OCI-LY3 (cell line): ENCODE data around the gene IGFBPL1.
A peak's percentile ranks its signal among the peaks of the same experiment; 100 is the strongest.

Experiments
- H2AFZ ChIP-seq: fragments of 200-600, 300-600 bp; shearing (Covaris generic); 2 replicates; pipeline ENCODE4 v1.6.0; 2014; ENCODE audit warnings: antibody characterized with exemption, low read depth, low read length
- H3K27ac ChIP-seq: fragments of 200-600, 300-600 bp; sonication (generic); 2 replicates; pipeline ENCODE4 v1.5.1; 2014; ENCODE audit warnings: mild to moderate bottlenecking, low read length, moderate library complexity, mixed read lengths
- H3K27me3 ChIP-seq: fragments of 200-600, 300-600 bp; sonication (generic); 2 replicates; pipeline ENCODE4 v1.6.1; 2014; ENCODE audit warnings: low read depth, low read length, mixed read lengths
- H3K36me3 ChIP-seq: fragments of 200-600, 300-600 bp; sonication (generic); replicated peaks from 2 replicates; pipeline ENCODE3; 2014; ENCODE audit warnings: low read depth, low read length, mixed read lengths
- H3K4me1 ChIP-seq: fragments of 300-600, 200-600 bp; sonication (generic); 2 replicates; pipeline ENCODE4 v1.6.1; 2014; ENCODE audit warnings: low read length, mixed read lengths
- H3K4me2 ChIP-seq: fragments of 200-600, 300-600 bp; sonication (generic); 2 replicates; pipeline ENCODE4 v1.6.1; 2014; ENCODE audit warnings: low read length, mixed read lengths
- H3K4me3 ChIP-seq: fragments of 300-600, 200-600 bp; sonication (generic); 2 replicates; pipeline ENCODE4 v1.5.1; 2014; ENCODE audit warnings: antibody characterized with exemption, mild to moderate bottlenecking, low read length, moderate library complexity
- H3K79me2 ChIP-seq: fragments of 300-600, 200-600 bp; shearing (Covaris generic); 2 replicates; pipeline ENCODE4 v1.6.1; 2014; ENCODE audit warnings: mild to moderate bottlenecking, low read length, mixed read lengths
- H3K9ac ChIP-seq: fragments of 300-600, 200-600 bp; shearing (Covaris generic); 2 replicates; pipeline ENCODE4 v1.6.0; 2014; ENCODE audit warnings: mild to moderate bottlenecking, low read length, moderate library complexity
- H3K9me3 ChIP-seq: fragments of 200-600, 300-600 bp; shearing (Covaris generic); 2 replicates; pipeline ENCODE4 v1.6.1; 2014; ENCODE audit warnings: low read length, mixed read lengths; ENCODE audit not compliant: insufficient read depth
- H4K20me1 ChIP-seq: fragments of 200-600, 300-600 bp; sonication (generic); 2 replicates; pipeline ENCODE4 v1.6.1; 2016; ENCODE audit warnings: low read length, mixed read lengths; ENCODE audit not compliant: insufficient read depth
- CTCF ChIP-seq: fragments of 200-600, 300-600 bp; sonication (generic); IDR thresholded peaks from 2 replicates; pipeline ENCODE4 v1.5.1; 2014; ENCODE audit warnings: antibody characterized with exemption, low read length, low read depth
- EZH2phosphoT487 ChIP-seq: fragments of 200-600 bp; shearing (Covaris generic); IDR thresholded peaks from 2 replicates; pipeline ENCODE4 v1.6.1; 2018; ENCODE audit warnings: antibody characterized with exemption, mixed run types, low read depth

IGFBPL1 gene

GRCh38 chr9:38395653-38396370, 28.4 kb downstream of the IGFBPL1 start:
- TF ChIP-seq EZH2phosphoT487: no peak
- TF ChIP-seq CTCF: no peak
- H3K36me3 ChIP-seq: peaks cover 29% of the 10 kb centered on the region
- H3K27me3 ChIP-seq: no peaks in the 10 kb centered on the region
- no peaks in the 10 kb centered on the region for H4K20me1 ChIP-seq
- no peak overlapping the region for H3K27ac ChIP-seq
- no peak overlapping the region for H3K4me3 ChIP-seq
- H3K79me2 ChIP-seq: peaks cover 28% of the 10 kb centered on the region
- H3K4me1 ChIP-seq: peaks cover 10% of the 10 kb centered on the region
- H3K4me2 ChIP-seq: no peak overlapping the region
- no peak overlapping the region for H2AFZ ChIP-seq
- no peak overlapping the region for H3K9ac ChIP-seq
- H3K9me3 ChIP-seq: no peaks in the 10 kb centered on the region

GRCh38 chr9:38394416-38394815, 29.8 kb downstream of the IGFBPL1 start:
- Histone ChIP-seq H3K79me2 (peaks cover 28% of the 10 kb centered on the region), H2AFZ (no peak overlapping the region), H3K27ac (no peak overlapping the region), H3K4me1 (peaks cover 10% of the 10 kb centered on the region), H3K36me3 (peaks cover 29% of the 10 kb centered on the region), H3K27me3 (no peaks in the 10 kb centered on the region), H4K20me1 (no peaks in the 10 kb centered on the region), H3K9me3 (no peaks in the 10 kb centered on the region), H3K4me2 (no peak overlapping the region), H3K4me3 (no peak overlapping the region), H3K9ac (no peak overlapping the region)
- TF ChIP-seq EZH2phosphoT487: no peak
- TF ChIP-seq CTCF: no peak

GRCh38 chr9:38393128-38393796, 31.0 kb downstream of the IGFBPL1 start:
- peaks cover 10% of the 10 kb centered on the region for H3K4me1 ChIP-seq
- peak overlapping the region; percentile 42 for H3K27ac ChIP-seq
- peak overlapping the region; percentile 99 for H3K4me2 ChIP-seq
- no peaks in the 10 kb centered on the region for H3K27me3 ChIP-seq
- TF ChIP-seq EZH2phosphoT487: no peak
- TF ChIP-seq CTCF: no peak
- H4K20me1 ChIP-seq: no peaks in the 10 kb centered on the region
- peaks cover 28% of the 10 kb centered on the region for H3K79me2 ChIP-seq
- peaks cover 29% of the 10 kb centered on the region for H3K36me3 ChIP-seq
- H3K9me3 ChIP-seq: no peaks in the 10 kb centered on the region
- peak overlapping the region; percentile 94 for H3K9ac ChIP-seq
- peak overlapping the region; percentile 94 for H3K4me3 ChIP-seq
- H2AFZ ChIP-seq: peak overlapping the region; percentile 96

GRCh38 chr9:38392235-38393127, 31.8 kb downstream of the IGFBPL1 start, which contains the start of gene ALDH1B1:
TSS of gene ALDH1B1 (plus strand) at chr9:38392702. CDS start at chr9:38395749, 3,047 bp downstream.
- Histone ChIP-seq H2AFZ (peak within 1 kb of the TSS; percentile 96), H3K4me2 (peak within 1 kb of the TSS; percentile 99), H3K27ac (peak within 1 kb of the TSS; percentile 42), H4K20me1 (no peaks in the 10 kb centered on the region), H3K4me1 (peaks cover 10% of the 10 kb centered on the region), H3K27me3 (no peaks in the 10 kb centered on the region), H3K9me3 (no peaks in the 10 kb centered on the region), H3K4me3 (peak within 1 kb of the TSS; percentile 94), H3K9ac (peak within 1 kb of the TSS; percentile 94), H3K79me2 (peaks cover 28% of the 10 kb centered on the region), H3K36me3 (peaks cover 24% of the 10 kb centered on the region)
- peak; percentile 33 for TF ChIP-seq CTCF
- TF ChIP-seq EZH2phosphoT487: no peak
